ENCODE data around the gene SDK2.

Gene SDK2

GRCh38 chr17:73435412-73435811, 208.8 kb downstream of the SDK2 start:
- no peak for DNase-seq

- no peak for DNase-seq
Observed at GRCh38 chr17:73434154-73434553, 210.1 kb downstream of the SDK2 start.

- DNase-seq: no peak
Observed at GRCh38 chr17:73433501-73433900, 210.7 kb downstream of the SDK2 start.

- no peak for DNase-seq
Observed at GRCh38 chr17:73432624-73433190, 211.5 kb downstream of the SDK2 start.

- no peak for DNase-seq
Observed at GRCh38 chr17:73431401-73432205, 212.6 kb downstream of the SDK2 start.

- no peak for DNase-seq
Observed at GRCh38 chr17:73430848-73431247, 213.4 kb downstream of the SDK2 start.

- no peak for DNase-seq
Observed at GRCh38 chr17:73430165-73430680, 214.0 kb downstream of the SDK2 start.

GRCh38 chr17:73429440-73430164, 214.6 kb downstream of the SDK2 start:
- DNase-seq: peak; percentile 85

GRCh38 chr17:73427198-73427597, 217.0 kb downstream of the SDK2 start:
- DNase-seq: no peak

GRCh38 chr17:73424571-73424970, 219.7 kb downstream of the SDK2 start:
- DNase-seq: no peak

- DNase-seq: no peak
Observed at GRCh38 chr17:73423806-73424205, 220.4 kb downstream of the SDK2 start.

- no peak for DNase-seq
Observed at GRCh38 chr17:73423159-73423715, 221.0 kb downstream of the SDK2 start.

GRCh38 chr17:73422121-73422520, 222.1 kb downstream of the SDK2 start:
- no peak for DNase-seq

GRCh38 chr17:73420897-73421296, 223.3 kb downstream of the SDK2 start:
- DNase-seq: no peak

GRCh38 chr17:73419881-73420280, 224.4 kb downstream of the SDK2 start:
- DNase-seq: no peak

- no peak for DNase-seq
Observed at GRCh38 chr17:73419051-73419450, 225.2 kb downstream of the SDK2 start.

GRCh38 chr17:73415782-73416181, 228.5 kb downstream of the SDK2 start:
- no peak for DNase-seq

GRCh38 chr17:73414171-73414955, 229.9 kb downstream of the SDK2 start:
- no peak for DNase-seq

GRCh38 chr17:73412914-73413313, 231.3 kb downstream of the SDK2 start:
- no peak for DNase-seq

- DNase-seq: no peak
Observed at GRCh38 chr17:73411313-73411747, 232.9 kb downstream of the SDK2 start.

- no peak for DNase-seq
Observed at GRCh38 chr17:73410586-73411312, 233.5 kb downstream of the SDK2 start.

- DNase-seq: no peak
Observed at GRCh38 chr17:73404246-73404645, 240.0 kb downstream of the SDK2 start.

All from activated CD4-positive, alpha-beta T cell treated with anti-CD3 and anti-CD28 coated beads, Interleukin-10, Interleukin-2, amounts not matched to agents 100 ng/mL and 50 ng/mL, durations not matched to agents 16 hours and 8 hours (primary cell).